ENCODE results near the gene PCDHGA1.

PCDHGA1 gene

DNA sequence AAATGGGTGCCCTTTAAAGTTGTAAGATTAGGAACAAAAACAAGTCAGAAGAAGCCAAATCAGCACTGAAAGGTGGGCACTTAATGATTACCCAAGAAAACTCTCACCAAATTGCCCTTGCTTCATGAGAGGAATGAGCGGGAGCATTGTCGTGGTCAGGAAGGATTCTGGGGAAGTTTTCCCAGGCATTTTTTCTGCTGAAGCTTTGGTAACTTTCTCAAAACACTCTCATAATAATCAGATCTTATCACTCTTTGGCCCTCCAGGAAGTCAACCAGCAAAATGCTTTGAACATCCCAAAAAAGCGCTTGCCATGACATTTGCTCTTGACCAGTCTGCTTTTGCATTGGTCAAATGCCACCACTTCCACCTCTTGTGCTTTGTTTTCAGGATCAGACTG lies 135.0 kb downstream of the PCDHGA1 start:
- Histone ChIP-seq H3K4me1 (ENCODE audit: control insufficient read depth, insufficient read depth, low read length) (no peaks in the 10 kb centered on the region), H3K36me3 (ENCODE audit: control insufficient read depth, insufficient read depth, low read length) (no peaks in the 10 kb centered on the region), H3K4me3 (ENCODE audit: low read length) (no peak overlapping the region), H3K9ac (ENCODE audit: low read length) (no peak overlapping the region), H3K27me3 (ENCODE audit: control insufficient read depth, insufficient read depth, low read length) (no peaks in the 10 kb centered on the region), H3K9me3 (ENCODE audit: control insufficient read depth, low read length) (no peaks in the 10 kb centered on the region)

GRCh38 chr5:141475625-141476131 lies 145.4 kb downstream of the PCDHGA1 start, which contains the start of gene PCDHGC3:
Gene PCDHGC3, plus strand, starts transcription at chr5:141475966. Its CDS starts 151 bp downstream, at chr5:141476117.
- H3K27me3 ChIP-seq (ENCODE audit: control insufficient read depth, insufficient read depth, low read length), result peaks cover 25% of the 10 kb centered on the region
- H3K4me3 ChIP-seq (ENCODE audit: low read length), result peak within 1 kb of the TSS; percentile 89
- peak within 1 kb of the TSS; percentile 63 for H3K9ac ChIP-seq (ENCODE audit: low read length)
- no peaks in the 10 kb centered on the region for H3K9me3 ChIP-seq (ENCODE audit: control insufficient read depth, low read length)
- H3K36me3 ChIP-seq (ENCODE audit: control insufficient read depth, insufficient read depth, low read length), result no peaks in the 10 kb centered on the region
- peaks cover 22% of the 10 kb centered on the region for H3K4me1 ChIP-seq (ENCODE audit: control insufficient read depth, insufficient read depth, low read length)

GRCh38 chr5:141476132-141476911 lies 146.0 kb downstream of the PCDHGA1 start:
- Histone ChIP-seq H3K36me3 (ENCODE audit: control insufficient read depth, insufficient read depth, low read length) (no peaks in the 10 kb centered on the region), H3K9ac (ENCODE audit: low read length) (peak overlapping the region; percentile 63), H3K27me3 (ENCODE audit: control insufficient read depth, insufficient read depth, low read length) (peaks cover 25% of the 10 kb centered on the region), H3K4me1 (ENCODE audit: control insufficient read depth, insufficient read depth, low read length) (peaks cover 22% of the 10 kb centered on the region), H3K4me3 (ENCODE audit: low read length) (peak overlapping the region; percentile 89), H3K9me3 (ENCODE audit: control insufficient read depth, low read length) (no peaks in the 10 kb centered on the region)

GRCh38 chr5:141477044-141477575 lies 146.8 kb downstream of the PCDHGA1 start:
- Histone ChIP-seq H3K27me3 (ENCODE audit: control insufficient read depth, insufficient read depth, low read length) (peaks cover 25% of the 10 kb centered on the region), H3K9me3 (ENCODE audit: control insufficient read depth, low read length) (no peaks in the 10 kb centered on the region), H3K4me1 (ENCODE audit: control insufficient read depth, insufficient read depth, low read length) (peaks cover 22% of the 10 kb centered on the region), H3K4me3 (ENCODE audit: low read length) (peak overlapping the region; percentile 89), H3K36me3 (ENCODE audit: control insufficient read depth, insufficient read depth, low read length) (no peaks in the 10 kb centered on the region), H3K9ac (ENCODE audit: low read length) (no peak overlapping the region)

DNA sequence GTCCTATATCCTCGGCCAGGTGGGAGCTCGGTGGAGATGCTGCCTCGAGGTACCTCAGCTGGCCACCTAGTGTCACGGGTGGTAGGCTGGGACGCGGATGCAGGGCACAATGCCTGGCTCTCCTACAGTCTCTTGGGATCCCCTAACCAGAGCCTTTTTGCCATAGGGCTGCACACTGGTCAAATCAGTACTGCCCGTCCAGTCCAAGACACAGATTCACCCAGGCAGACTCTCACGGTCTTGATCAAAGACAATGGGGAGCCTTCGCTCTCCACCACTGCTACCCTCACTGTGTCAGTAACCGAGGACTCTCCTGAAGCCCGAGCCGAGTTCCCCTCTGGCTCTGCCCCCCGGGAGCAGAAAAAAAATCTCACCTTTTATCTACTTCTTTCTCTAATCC lies 147.5 kb downstream of the PCDHGA1 start:
- H3K9me3 ChIP-seq (ENCODE audit: control insufficient read depth, low read length), result no peaks in the 10 kb centered on the region
- peak overlapping the region; percentile 1 for H3K4me3 ChIP-seq (ENCODE audit: low read length)
- peaks cover 25% of the 10 kb centered on the region for H3K27me3 ChIP-seq (ENCODE audit: control insufficient read depth, insufficient read depth, low read length)
- peaks cover 22% of the 10 kb centered on the region for H3K4me1 ChIP-seq (ENCODE audit: control insufficient read depth, insufficient read depth, low read length)
- no peaks in the 10 kb centered on the region for H3K36me3 ChIP-seq (ENCODE audit: control insufficient read depth, insufficient read depth, low read length)
- H3K9ac ChIP-seq (ENCODE audit: low read length), result no peak overlapping the region

DNA sequence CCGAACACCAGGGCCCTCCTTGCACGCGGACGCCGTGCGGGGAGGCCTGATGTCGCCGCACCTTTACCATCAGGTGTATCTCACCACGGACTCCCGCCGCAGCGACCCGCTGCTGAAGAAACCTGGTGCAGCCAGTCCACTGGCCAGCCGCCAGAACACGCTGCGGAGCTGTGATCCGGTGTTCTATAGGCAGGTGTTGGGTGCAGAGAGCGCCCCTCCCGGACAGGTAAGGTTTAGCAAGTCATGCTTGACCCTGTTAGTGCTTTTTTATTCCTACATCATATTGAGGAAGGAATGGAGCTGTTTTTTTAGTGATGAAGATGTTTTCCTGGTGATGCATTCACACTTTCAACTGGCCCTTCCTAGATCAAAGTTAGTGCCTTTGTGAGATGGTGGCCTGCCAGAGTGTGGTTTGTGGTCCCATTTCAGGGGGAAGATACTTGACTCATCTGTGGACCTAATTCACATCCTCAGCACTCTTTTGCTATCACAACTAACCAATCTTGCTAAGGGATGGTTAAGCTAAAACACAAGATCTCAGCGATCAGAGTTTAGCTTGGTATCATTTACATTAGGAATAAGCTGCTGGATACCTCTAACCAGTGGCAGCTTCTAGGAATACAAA lies 148.1 kb downstream of the PCDHGA1 start:
- peak overlapping the region; percentile 1 for H3K4me3 ChIP-seq (ENCODE audit: low read length)
- no peak overlapping the region for H3K9ac ChIP-seq (ENCODE audit: low read length)
- no peaks in the 10 kb centered on the region for H3K9me3 ChIP-seq (ENCODE audit: control insufficient read depth, low read length)
- peaks cover 28% of the 10 kb centered on the region for H3K27me3 ChIP-seq (ENCODE audit: control insufficient read depth, insufficient read depth, low read length)
- H3K36me3 ChIP-seq (ENCODE audit: control insufficient read depth, insufficient read depth, low read length), result no peaks in the 10 kb centered on the region
- peaks cover 22% of the 10 kb centered on the region for H3K4me1 ChIP-seq (ENCODE audit: control insufficient read depth, insufficient read depth, low read length)

DNA sequence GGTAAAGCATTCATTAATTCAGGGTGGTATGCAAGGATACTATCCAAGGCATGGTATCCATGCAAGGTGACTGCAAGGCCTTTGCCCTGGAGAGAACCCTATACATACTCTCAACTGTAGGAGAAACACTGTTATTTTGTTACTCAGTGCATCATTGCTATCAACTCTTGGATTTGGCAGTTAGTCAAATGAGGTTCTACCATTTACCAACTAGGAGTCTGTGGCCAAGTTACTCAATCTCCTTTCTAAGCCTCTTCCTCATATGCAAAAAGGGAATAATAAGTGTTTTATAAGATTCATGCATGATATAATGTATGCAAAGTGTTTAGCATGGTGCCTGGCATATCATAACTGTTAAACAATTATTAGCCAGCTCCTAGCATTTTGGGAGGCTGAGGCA lies 149.5 kb downstream of the PCDHGA1 start:
- Histone ChIP-seq H3K4me1 (ENCODE audit: control insufficient read depth, insufficient read depth, low read length) (peaks cover 24% of the 10 kb centered on the region), H3K4me3 (ENCODE audit: low read length) (no peak overlapping the region)

DNA sequence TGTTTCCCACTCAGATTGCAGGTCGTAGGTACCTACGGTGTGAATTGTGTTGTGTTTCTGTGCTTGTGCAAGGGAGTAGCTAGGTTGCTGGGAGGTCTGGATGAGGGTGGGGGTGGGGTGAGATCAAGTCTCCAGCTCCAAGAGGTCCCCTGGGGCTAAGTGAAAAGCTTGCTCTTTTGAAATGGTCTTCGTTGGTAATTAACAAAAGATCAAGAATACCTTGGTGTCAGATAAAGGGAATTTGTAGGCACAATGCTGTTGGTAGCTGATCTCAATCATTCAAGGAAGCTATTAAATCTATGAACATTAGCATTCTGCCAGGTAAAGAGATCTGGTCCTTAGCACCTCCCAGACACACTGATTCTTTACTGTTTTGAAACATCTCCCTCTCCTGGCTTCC lies 153.6 kb downstream of the PCDHGA1 start:
- H3K9me3 ChIP-seq (ENCODE audit: control insufficient read depth, low read length), result no peaks in the 10 kb centered on the region
- no peak overlapping the region for H3K9ac ChIP-seq (ENCODE audit: low read length)
- H3K36me3 ChIP-seq (ENCODE audit: control insufficient read depth, insufficient read depth, low read length), result no peaks in the 10 kb centered on the region
- peaks cover 33% of the 10 kb centered on the region for H3K27me3 ChIP-seq (ENCODE audit: control insufficient read depth, insufficient read depth, low read length)
- H3K4me3 ChIP-seq (ENCODE audit: low read length), result no peak overlapping the region
- peaks cover 9% of the 10 kb centered on the region for H3K4me1 ChIP-seq (ENCODE audit: control insufficient read depth, insufficient read depth, low read length)

More for the DNA sequence above, 149.5 kb downstream of the PCDHGA1 start:
- H3K36me3 ChIP-seq (ENCODE audit: control insufficient read depth, insufficient read depth, low read length), result no peaks in the 10 kb centered on the region
- H3K9ac ChIP-seq (ENCODE audit: low read length), result no peak overlapping the region
- peaks cover 41% of the 10 kb centered on the region for H3K27me3 ChIP-seq (ENCODE audit: control insufficient read depth, insufficient read depth, low read length)
- no peaks in the 10 kb centered on the region for H3K9me3 ChIP-seq (ENCODE audit: control insufficient read depth, low read length)

GRCh38 chr5:141484310-141484640 lies 154.0 kb downstream of the PCDHGA1 start:
- Histone ChIP-seq H3K9ac (ENCODE audit: low read length) (no peak overlapping the region), H3K4me1 (ENCODE audit: control insufficient read depth, insufficient read depth, low read length) (peaks cover 9% of the 10 kb centered on the region), H3K9me3 (ENCODE audit: control insufficient read depth, low read length) (no peaks in the 10 kb centered on the region), H3K27me3 (ENCODE audit: control insufficient read depth, insufficient read depth, low read length) (peaks cover 33% of the 10 kb centered on the region), H3K4me3 (ENCODE audit: low read length) (no peak overlapping the region), H3K36me3 (ENCODE audit: control insufficient read depth, insufficient read depth, low read length) (no peaks in the 10 kb centered on the region)

GRCh38 chr5:141484641-141485311 lies 154.5 kb downstream of the PCDHGA1 start, which contains the start of gene PCDHGC4:
Gene PCDHGC4, plus strand, starts transcription at chr5:141485030. Its CDS starts 144 bp downstream, at chr5:141485174.
- Histone ChIP-seq H3K36me3 (ENCODE audit: control insufficient read depth, insufficient read depth, low read length) (no peaks in the 10 kb centered on the region), H3K9me3 (ENCODE audit: control insufficient read depth, low read length) (no peaks in the 10 kb centered on the region), H3K4me3 (ENCODE audit: low read length) (peak within 1 kb of the TSS; percentile 14), H3K4me1 (ENCODE audit: control insufficient read depth, insufficient read depth, low read length) (peaks cover 9% of the 10 kb centered on the region), H3K27me3 (ENCODE audit: control insufficient read depth, insufficient read depth, low read length) (peaks cover 33% of the 10 kb centered on the region), H3K9ac (ENCODE audit: low read length) (peak within 1 kb of the TSS; percentile 7)

DNA sequence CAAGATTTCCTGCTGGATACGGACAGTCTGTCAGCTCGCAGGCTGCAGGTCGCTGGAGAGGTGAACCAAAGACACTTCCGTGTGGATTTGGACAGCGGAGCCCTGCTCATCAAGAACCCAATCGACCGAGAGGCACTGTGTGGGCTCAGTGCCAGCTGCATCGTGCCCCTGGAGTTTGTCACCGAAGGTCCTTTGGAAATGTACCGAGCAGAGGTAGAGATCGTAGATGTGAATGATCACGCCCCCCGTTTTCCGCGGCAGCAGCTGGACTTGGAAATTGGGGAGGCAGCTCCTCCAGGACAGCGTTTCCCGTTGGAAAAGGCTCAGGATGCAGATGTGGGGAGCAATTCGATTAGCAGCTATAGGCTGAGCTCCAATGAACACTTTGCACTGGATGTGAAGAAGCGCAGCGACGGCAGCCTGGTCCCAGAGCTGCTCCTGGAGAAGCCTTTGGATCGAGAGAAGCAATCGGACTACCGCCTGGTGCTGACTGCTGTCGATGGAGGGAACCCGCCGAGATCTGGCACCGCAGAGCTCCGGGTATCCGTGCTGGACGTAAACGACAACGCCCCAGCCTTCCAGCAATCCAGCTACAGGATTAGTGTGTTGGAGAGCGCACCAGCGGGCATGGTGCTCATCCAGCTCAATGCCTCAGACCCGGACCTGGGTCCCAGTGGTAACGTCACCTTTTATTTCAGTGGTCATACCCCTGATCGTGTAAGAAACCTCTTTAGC lies 155.2 kb downstream of the PCDHGA1 start:
- H3K4me3 ChIP-seq (ENCODE audit: low read length), result peak overlapping the region; percentile 14
- H3K36me3 ChIP-seq (ENCODE audit: control insufficient read depth, insufficient read depth, low read length), result no peaks in the 10 kb centered on the region
- H3K9ac ChIP-seq (ENCODE audit: low read length), result no peak overlapping the region
- peaks cover 9% of the 10 kb centered on the region for H3K4me1 ChIP-seq (ENCODE audit: control insufficient read depth, insufficient read depth, low read length)
- no peaks in the 10 kb centered on the region for H3K9me3 ChIP-seq (ENCODE audit: control insufficient read depth, low read length)
- peaks cover 36% of the 10 kb centered on the region for H3K27me3 ChIP-seq (ENCODE audit: control insufficient read depth, insufficient read depth, low read length)
